GM18520 (cell line): Measurements from ENCODE around the gene CEL.

ENCODE experiments used
- ATAC-seq: cut with Tn5 transposase; IDR thresholded peaks from one replicate; pipeline ENCODE4 v1.9.1; 2021; ENCODE audit not compliant: unreplicated experiment

The CEL gene

GRCh38 chr9:133115604-133116345 is 54.0 kb downstream of the CEL start:
- peak; percentile 63 for ATAC-seq

DNA sequence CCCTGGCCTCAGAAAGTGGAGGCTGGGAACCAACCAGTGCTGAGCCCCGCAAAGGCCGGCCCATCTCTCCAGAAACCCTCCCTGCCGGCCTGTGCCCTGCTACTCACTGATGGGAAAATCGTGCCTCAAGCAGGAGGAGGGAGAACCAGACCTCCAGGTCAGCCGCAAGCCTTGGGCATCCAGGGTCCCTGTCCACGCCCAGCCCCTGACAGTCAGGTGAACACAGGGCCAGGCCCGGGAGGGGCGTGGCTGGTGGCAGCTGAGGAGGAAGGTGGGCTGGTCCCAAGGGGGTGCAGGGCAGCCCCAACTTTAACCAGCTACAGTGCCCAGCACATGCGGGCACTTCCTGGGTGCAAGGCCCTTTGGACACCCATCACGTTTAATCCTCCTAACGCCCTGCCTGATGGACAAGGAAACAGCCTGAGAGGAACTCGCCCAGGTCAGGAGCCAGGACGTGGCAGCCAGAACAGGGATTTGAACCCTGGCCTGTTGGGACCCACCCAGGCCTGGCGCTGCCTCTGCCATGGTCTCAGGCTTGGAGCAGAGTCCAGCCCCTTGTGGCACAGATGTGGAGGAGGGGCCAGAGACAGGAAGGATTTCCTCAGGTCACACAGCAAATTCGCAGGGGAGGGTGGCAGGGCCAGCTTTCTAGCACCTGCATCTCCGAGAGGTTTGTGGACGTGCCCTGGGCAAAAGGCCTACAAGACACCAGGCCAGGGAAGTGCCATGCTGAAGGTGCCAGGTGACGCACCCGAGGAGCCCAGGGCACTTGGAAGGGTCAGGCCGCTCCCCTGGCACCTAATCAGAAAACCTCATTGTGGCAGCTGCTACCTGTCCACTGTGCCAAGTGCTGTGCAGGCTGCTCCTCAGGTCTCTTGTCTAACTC is 54.8 kb downstream of the CEL start:
- no peak for ATAC-seq

DNA sequence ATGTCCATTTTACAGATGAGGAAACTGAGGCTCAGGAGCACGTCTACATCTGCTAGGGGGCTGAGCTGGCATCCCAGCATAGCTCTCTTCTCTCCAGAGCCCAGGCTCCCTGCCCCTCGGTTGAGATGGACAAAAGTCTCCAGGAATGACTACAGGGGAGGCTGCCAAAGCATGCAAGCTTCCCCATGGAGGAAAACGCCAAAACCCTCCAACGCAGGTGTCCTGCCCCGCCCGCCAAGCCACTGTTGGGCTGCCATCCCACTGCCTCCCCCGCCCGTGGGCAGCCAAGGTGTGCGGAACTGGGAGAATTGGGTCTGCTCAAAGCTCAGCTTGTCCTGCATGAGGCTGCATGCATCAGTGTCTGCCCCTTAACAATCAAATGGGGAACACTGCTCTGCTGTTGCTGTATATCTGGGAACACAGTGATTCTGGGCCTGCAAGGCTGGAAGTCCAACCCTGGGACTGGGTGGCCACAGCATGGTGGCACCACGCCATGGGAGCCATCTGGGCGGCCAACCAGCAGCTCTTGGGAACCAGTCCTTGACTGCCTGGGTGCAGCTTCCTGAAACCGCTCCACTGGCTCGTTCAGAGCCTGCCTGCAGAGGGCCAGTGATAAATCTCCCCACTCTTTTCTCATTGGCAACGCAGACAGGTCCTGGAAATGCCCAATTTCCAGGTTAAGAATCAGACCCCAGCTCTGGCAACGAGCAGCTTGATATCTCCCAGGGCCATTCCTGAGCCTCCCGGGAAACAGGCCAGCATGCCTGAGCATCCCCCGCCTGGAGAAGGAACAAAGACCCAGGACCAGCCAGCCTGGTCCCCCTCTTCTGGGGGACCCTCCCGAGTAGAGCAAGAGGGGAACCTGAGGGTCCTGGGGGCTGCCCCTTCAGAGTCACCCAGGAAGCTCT is 55.7 kb downstream of the CEL start:
- ATAC-seq = no peak

- ATAC-seq = no peak
Measured at GRCh38 chr9:133118179-133118520, 56.4 kb downstream of the CEL start.

DNA sequence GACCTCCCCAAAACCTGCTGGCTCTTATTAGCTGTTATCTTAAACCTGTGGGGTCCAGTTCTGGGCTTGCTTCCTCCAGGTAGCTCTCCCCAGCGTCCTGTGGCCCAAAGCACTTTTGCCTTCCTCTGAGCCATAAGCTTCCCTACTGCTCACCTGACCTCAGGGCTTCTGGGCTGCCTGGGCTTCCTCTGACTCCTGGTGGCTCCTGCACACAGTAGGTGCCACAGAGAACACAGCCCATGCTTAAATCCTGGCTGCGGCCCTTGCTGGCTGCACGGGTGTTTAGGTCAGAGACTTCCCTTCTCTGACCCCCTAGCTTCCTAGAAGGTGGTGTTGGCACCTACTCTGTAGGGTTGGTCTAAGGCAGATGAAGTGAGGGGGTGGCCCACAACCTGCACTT is 56.8 kb downstream of the CEL start:
- no peak for ATAC-seq

DNA sequence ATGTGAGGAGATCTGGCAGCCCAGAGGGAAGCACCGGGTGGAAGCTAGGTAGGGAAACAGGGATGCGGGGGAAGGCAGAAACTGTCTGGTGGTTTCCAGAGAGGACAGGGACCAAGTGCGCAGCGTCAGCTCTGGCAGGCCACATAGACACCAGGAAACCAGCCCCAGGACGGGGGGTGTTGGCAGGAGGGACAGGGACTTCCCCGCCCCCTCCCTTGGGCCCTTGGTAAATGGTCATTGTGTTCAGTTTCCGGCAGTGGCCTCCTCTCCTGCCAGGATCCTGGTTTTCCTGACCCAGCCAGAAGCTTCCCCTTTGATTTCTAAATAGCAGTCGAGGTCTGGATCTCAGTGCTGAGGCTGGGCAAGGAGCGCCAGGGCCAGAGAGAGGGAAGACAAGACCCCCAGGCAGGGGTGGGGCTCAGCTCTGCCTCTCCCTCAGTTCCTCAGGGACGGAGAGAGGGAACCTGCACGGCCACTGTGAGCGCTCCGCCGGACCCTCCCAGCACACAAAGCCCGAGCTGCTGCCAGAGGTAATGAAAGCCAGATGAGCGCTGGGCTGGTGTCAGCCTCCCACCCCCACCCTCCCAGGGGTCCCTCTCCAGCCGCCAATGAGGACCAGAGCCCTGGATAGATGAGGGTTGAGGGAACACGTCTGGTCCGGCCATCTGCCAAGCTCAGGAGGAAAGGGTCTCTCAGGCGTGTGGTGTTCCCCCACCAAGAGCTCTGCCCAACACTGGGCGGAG is 57.5 kb downstream of the CEL start:
- no peak for ATAC-seq

DNA sequence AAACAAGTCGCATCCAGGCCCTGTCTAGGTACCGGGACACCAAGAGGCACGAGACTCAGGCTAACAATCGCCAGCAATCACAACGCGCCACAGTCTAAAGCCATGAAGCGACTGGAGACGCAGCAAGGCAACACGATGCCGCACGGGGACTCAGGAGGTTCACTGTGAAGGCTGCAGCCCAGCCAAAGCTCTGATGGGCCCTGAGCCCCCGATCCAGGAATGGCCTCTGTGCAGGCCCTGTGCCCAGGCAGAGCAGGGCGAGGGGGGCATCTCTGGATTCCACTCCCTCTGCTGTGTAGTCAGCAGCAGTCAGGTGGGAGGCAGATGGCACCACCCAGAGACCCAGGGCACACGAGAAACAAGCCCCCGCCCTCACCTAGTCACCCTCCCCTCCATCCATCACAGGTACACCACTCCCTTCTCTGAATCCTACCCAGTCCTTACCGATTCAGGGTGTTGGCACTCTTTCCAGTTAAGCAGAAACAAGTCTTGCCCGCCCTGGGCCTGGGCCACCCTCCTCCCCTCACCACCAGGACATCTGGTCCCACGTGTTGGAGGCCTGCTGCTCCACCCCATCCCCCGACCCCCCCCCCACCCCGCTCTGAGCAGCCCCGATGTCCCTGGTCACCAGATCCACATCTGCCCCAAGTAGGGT is 58.2 kb downstream of the CEL start:
- no peak for ATAC-seq

- ATAC-seq = no peak
Measured at GRCh38 chr9:133120501-133121197, 58.9 kb downstream of the CEL start.
